SIG-M5 treated with dmso at 0.1 percent for 504 hours (cell line): ENCODE results near the gene TULP1.

Experiments
- DNase-seq: peaks from one replicate; lab custom pipeline; 2025; ENCODE audit not compliant: unreplicated experiment; lab: John Stamatoyannopoulos, UW

The TULP1 gene

GRCh38 chr6:35468980-35469750, 43.5 kb downstream of the TULP1 start:
- DNase-seq = no peak

GRCh38 chr6:35468181-35468979, 44.3 kb downstream of the TULP1 start, which contains the start of gene RPL10A:
RPL10A (plus strand) TSS chr6:35468401; CDS start chr6:35468435, 34 bp downstream.
- peak; percentile 90 for DNase-seq

GRCh38 chr6:35465646-35466045, 47.0 kb downstream of the TULP1 start:
- no peak for DNase-seq

- no peak for DNase-seq
Measured at GRCh38 chr6:35463292-35463691, 49.4 kb downstream of the TULP1 start.

- DNase-seq = peak; percentile 49
Measured at GRCh38 chr6:35461270-35461669, 51.4 kb downstream of the TULP1 start.

- DNase-seq = no peak
Measured at GRCh38 chr6:35457907-35458306, 54.8 kb downstream of the TULP1 start.

- peak; percentile 81 for DNase-seq
Measured at GRCh38 chr6:35454391-35455110, 58.1 kb downstream of the TULP1 start.

- DNase-seq = no peak
Measured at GRCh38 chr6:35453236-35453635, 59.5 kb downstream of the TULP1 start.

GRCh38 chr6:35452183-35453090, 60.3 kb downstream of the TULP1 start, which contains the start of gene FANCE:
FANCE (plus strand) TSS chr6:35452338; CDS start chr6:35452546, 208 bp downstream.
- peak; percentile 77 for DNase-seq

- DNase-seq = no peak
Measured at GRCh38 chr6:35451354-35452182, 61.1 kb downstream of the TULP1 start.

GRCh38 chr6:35449287-35449881, 63.3 kb downstream of the TULP1 start:
- peak; percentile 82 for DNase-seq

GRCh38 chr6:35448191-35448590, 64.5 kb downstream of the TULP1 start:
- no peak for DNase-seq
